Measurements from ENCODE around the gene KLF3.
"Not testable (repeated sequence)": the region's sequence is repeated elsewhere in the genome, so short reads cannot be mapped to it uniquely, and the experiment has no call there.

DNA sequence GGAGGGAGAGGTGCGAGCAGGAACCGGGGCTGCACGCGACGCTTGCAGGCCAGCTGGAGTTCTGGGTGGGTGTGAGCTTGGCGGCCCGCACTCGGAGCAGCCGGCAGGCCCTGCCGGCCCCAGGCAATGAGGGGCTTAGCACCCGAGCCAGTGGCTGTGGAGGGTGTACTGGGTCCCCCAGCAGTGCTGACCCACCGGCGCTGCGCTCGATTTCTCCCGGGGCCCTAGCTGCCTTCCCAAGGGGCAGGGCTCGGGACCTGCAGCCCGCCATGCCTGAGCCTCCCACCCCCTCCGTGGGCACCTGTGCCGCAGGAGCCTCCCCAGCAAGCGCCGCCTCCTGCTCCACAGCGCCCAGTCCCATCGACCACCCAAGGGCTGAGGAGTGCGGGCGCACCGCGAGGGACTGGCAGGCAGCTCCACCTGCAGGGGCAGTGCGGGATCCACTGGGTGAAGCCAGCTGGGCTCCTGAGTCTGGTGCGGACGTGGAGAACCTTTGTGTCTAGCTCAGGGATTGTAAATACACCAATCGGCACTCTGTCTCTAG lies 37.0 kb upstream of the KLF3 start:
- TF ChIP-seq, protein P1, sequence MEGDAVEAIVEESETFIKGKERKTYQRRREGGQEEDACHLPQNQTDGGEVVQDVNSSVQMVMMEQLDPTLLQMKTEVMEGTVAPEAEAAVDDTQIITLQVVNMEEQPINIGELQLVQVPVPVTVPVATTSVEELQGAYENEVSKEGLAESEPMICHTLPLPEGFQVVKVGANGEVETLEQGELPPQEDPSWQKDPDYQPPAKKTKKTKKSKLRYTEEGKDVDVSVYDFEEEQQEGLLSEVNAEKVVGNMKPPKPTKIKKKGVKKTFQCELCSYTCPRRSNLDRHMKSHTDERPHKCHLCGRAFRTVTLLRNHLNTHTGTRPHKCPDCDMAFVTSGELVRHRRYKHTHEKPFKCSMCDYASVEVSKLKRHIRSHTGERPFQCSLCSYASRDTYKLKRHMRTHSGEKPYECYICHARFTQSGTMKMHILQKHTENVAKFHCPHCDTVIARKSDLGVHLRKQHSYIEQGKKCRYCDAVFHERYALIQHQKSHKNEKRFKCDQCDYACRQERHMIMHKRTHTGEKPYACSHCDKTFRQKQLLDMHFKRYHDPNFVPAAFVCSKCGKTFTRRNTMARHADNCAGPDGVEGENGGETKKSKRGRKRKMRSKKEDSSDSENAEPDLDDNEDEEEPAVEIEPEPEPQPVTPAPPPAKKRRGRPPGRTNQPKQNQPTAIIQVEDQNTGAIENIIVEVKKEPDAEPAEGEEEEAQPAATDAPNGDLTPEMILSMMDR (IDR thresholded peaks at IDR 0.05), result not testable (repeated sequence)
- not testable (repeated sequence) for TF ChIP-seq POLR2A (IDR thresholded peaks at IDR 0.05)
